Lower leg skin (tissue), 3 donors: ENCODE results near the gene MOK.
"Not testable (repeated sequence)": the region's sequence is repeated elsewhere in the genome, so short reads cannot be mapped to it uniquely, and the experiment has no call there.

Experiments
- CTCF ChIP-seq, 3 donors: fragments of 450-650 bp; IDR thresholded peaks; one replicate each; pipeline ENCODE4 v1.5.1; 2016; ENCODE audit warnings: antibody characterized with exemption in 3 of 3, mild to moderate bottlenecking in 3 of 3, moderate library complexity in 2 of 3
- POLR2A ChIP-seq, 2 donors: fragments of 450-650 bp; IDR thresholded peaks; one replicate each; pipeline ENCODE4 v1.6.1; 2016 to 2017; ENCODE audit warnings: antibody characterized with exemption in 2 of 2, mild to moderate bottlenecking in 1 of 2, moderate library complexity in 1 of 2

GRCh38 chr14:102351593-102351992 is 46.6 kb upstream of the MOK start:
- TF ChIP-seq POLR2A, CTCF (IDR thresholded peaks at IDR 0.05): not testable (repeated sequence)
